Measurements from ENCODE around the gene TFG.
A peak's percentile ranks its signal among the peaks of the same experiment; 100 is the strongest.

TFG gene

GRCh38 chr3:100754563-100755334 lies 45.5 kb downstream of the TFG start:
- peak; percentile 9 for DNase-seq (ENCODE audit: low read depth)

- DNase-seq (ENCODE audit: low read depth) = peak; percentile 90
Measured at GRCh38 chr3:100756441-100756840, 47.1 kb downstream of the TFG start.

- DNase-seq (ENCODE audit: low read depth) = no peak
Measured at GRCh38 chr3:100759159-100759558, 49.9 kb downstream of the TFG start.

GRCh38 chr3:100759950-100760349 lies 50.7 kb downstream of the TFG start:
- DNase-seq (ENCODE audit: low read depth) = no peak

- DNase-seq (ENCODE audit: low read depth) = no peak
Measured at GRCh38 chr3:100760377-100760776, 51.1 kb downstream of the TFG start.

GRCh38 chr3:100761211-100761942 lies 52.1 kb downstream of the TFG start:
- no peak for DNase-seq (ENCODE audit: low read depth)

- no peak for DNase-seq (ENCODE audit: low read depth)
Measured at GRCh38 chr3:100761951-100762350, 52.7 kb downstream of the TFG start.

GRCh38 chr3:100765437-100765975 lies 56.2 kb downstream of the TFG start:
- DNase-seq (ENCODE audit: low read depth) = no peak

GRCh38 chr3:100766069-100766468 lies 56.8 kb downstream of the TFG start:
- DNase-seq (ENCODE audit: low read depth) = no peak

GRCh38 chr3:100769693-100770092 lies 60.4 kb downstream of the TFG start:
- no peak for DNase-seq (ENCODE audit: low read depth)

- DNase-seq (ENCODE audit: low read depth) = peak; percentile 42
Measured at GRCh38 chr3:100775226-100775625, 65.9 kb downstream of the TFG start.

GRCh38 chr3:100775669-100776068 lies 66.4 kb downstream of the TFG start:
- no peak for DNase-seq (ENCODE audit: low read depth)

- no peak for DNase-seq (ENCODE audit: low read depth)
Measured at GRCh38 chr3:100776097-100776729, 66.9 kb downstream of the TFG start.

GRCh38 chr3:100776746-100777145 lies 67.5 kb downstream of the TFG start:
- no peak for DNase-seq (ENCODE audit: low read depth)

- no peak for DNase-seq (ENCODE audit: low read depth)
Measured at GRCh38 chr3:100777271-100777670, 68.0 kb downstream of the TFG start.

GRCh38 chr3:100779480-100779879 lies 70.2 kb downstream of the TFG start:
- DNase-seq (ENCODE audit: low read depth) = no peak

GRCh38 chr3:100780071-100780622 lies 70.9 kb downstream of the TFG start:
- DNase-seq (ENCODE audit: low read depth) = no peak

- DNase-seq (ENCODE audit: low read depth) = no peak
Measured at GRCh38 chr3:100781301-100781700, 72.0 kb downstream of the TFG start.

- no peak for DNase-seq (ENCODE audit: low read depth)
Measured at GRCh38 chr3:100782348-100782747, 73.1 kb downstream of the TFG start.

GRCh38 chr3:100782906-100783305 lies 73.6 kb downstream of the TFG start:
- peak; percentile 38 for DNase-seq (ENCODE audit: low read depth)

- DNase-seq (ENCODE audit: low read depth) = no peak
Measured at GRCh38 chr3:100783619-100784018, 74.3 kb downstream of the TFG start.

GRCh38 chr3:100789579-100789978 lies 80.3 kb downstream of the TFG start:
- no peak for DNase-seq (ENCODE audit: low read depth)

Data from fibroblast of gingiva (primary cell).